ENCODE measurements around the gene RAI1. TPM values are rescaled to one million over a fixed set of nuclear protein-coding genes. Genes with fewer than 3 reads are reported as not detected.

RAI1 gene
- total RNA-seq, 1 donor from 2014 or later, result 39.1 TPM

DNA sequence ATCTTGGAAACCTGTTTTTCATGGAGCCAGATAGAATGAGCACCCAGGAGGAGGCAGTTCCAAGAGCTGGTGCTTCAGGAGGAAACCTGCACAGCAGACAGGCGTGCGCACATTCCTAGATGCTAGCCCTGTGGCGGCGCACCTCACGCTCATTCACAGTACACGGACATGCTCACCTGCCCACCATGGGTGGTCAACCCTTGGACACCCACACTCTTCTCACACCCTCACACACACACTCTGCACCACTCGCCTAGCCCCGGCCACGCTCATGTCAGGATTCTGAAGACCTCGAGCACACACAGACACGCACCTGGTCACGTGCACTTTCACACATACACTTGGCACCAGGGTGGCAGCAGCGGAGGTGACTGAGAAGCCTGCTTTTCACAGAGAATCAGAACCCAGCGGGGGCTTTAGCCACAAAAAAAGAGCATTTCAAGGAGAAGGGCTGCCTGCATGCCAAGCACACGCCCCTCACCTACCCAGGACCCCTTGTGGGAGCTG lies 28.6 kb downstream of the RAI1 start:
- Histone ChIP-seq H3K9ac (ENCODE audit: low read length) (peak overlapping the region; percentile 65), H2AFZ (ENCODE audit: low read depth, low read length) (no peak overlapping the region), H3K36me3 (ENCODE audit: insufficient read depth, low read length) (no peaks in the 10 kb centered on the region), H3K9me3 (ENCODE audit: insufficient read depth, low read depth, low read length) (no peaks in the 10 kb centered on the region), H3K4me2 (ENCODE audit: low read length) (peak overlapping the region; percentile 71), H4K20me1 (ENCODE audit: insufficient read depth, low read length) (peaks cover 81% of the 10 kb centered on the region), H3K4me1 (ENCODE audit: insufficient read depth, low read length) (peaks cover 47% of the 10 kb centered on the region), H3K27me3 (ENCODE audit: insufficient read depth, low read length) (no peaks in the 10 kb centered on the region), H3K27ac (ENCODE audit: low read depth, low read length) (peak overlapping the region; percentile 77), H3K4me3 (ENCODE audit: insufficient read depth, low read depth, low read length) (no peak overlapping the region), H3K79me2 (ENCODE audit: insufficient read depth, low read length) (peaks cover 87% of the 10 kb centered on the region)
- Mint-ChIP-seq H3K4me1 (ENCODE audit: low read depth, unreplicated experiment) (peaks cover 50% of the 10 kb centered on the region), H3K4me3 (ENCODE audit: unreplicated experiment) (no peak overlapping the region), H3K27me3 (ENCODE audit: low read depth, unreplicated experiment) (no peaks in the 10 kb centered on the region), H3K27ac (ENCODE audit: unreplicated experiment) (peak overlapping the region; percentile 20), H3K9me3 (ENCODE audit: unreplicated experiment) (peaks cover 2% of the 10 kb centered on the region), H3K36me3 (ENCODE audit: low read depth, unreplicated experiment) (peaks cover 11% of the 10 kb centered on the region)
- TF ChIP-seq EZH2 (IDR thresholded peaks at IDR 0.05; ENCODE audit: insufficient read depth, low read length), result no peak
- TF ChIP-seq, protein P1, sequence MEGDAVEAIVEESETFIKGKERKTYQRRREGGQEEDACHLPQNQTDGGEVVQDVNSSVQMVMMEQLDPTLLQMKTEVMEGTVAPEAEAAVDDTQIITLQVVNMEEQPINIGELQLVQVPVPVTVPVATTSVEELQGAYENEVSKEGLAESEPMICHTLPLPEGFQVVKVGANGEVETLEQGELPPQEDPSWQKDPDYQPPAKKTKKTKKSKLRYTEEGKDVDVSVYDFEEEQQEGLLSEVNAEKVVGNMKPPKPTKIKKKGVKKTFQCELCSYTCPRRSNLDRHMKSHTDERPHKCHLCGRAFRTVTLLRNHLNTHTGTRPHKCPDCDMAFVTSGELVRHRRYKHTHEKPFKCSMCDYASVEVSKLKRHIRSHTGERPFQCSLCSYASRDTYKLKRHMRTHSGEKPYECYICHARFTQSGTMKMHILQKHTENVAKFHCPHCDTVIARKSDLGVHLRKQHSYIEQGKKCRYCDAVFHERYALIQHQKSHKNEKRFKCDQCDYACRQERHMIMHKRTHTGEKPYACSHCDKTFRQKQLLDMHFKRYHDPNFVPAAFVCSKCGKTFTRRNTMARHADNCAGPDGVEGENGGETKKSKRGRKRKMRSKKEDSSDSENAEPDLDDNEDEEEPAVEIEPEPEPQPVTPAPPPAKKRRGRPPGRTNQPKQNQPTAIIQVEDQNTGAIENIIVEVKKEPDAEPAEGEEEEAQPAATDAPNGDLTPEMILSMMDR (IDR thresholded peaks at IDR 0.05; ENCODE audit: insufficient read depth, low read depth, low read length), result no peak
- FAIRE-seq (no peak), DNase-seq (ENCODE audit: low read depth) (no peak)

DNA sequence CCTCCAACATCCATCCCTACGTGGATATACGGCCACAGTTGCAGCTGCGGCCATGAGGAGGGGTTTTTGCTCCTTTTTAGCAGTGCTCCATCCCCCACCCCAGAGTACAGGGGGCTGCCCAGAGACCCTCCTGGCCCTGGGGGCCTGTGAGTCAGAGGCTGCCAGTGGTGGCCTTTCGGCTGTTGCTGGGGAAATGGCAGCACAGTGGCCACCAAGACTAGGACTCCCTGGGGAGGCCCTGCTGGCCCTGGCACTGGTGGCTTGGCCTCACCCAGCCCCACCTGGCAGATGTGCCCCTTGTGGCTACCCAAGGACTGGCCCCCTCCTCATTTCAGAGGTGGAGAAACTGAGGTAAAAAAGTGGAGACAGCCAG lies 29.1 kb downstream of the RAI1 start:
- H3K4me3 Mint-ChIP-seq (ENCODE audit: unreplicated experiment), result no peak overlapping the region
- Histone ChIP-seq H3K27ac (ENCODE audit: low read depth, low read length) (peak overlapping the region; percentile 77), H3K4me2 (ENCODE audit: low read length) (peak overlapping the region; percentile 71), H3K9ac (ENCODE audit: low read length) (peak overlapping the region; percentile 65), H4K20me1 (ENCODE audit: insufficient read depth, low read length) (peaks cover 81% of the 10 kb centered on the region), H3K4me1 (ENCODE audit: insufficient read depth, low read length) (peaks cover 47% of the 10 kb centered on the region), H3K27me3 (ENCODE audit: insufficient read depth, low read length) (no peaks in the 10 kb centered on the region), H3K36me3 (ENCODE audit: insufficient read depth, low read length) (no peaks in the 10 kb centered on the region), H3K79me2 (ENCODE audit: insufficient read depth, low read length) (peaks cover 87% of the 10 kb centered on the region), H3K9me3 (ENCODE audit: insufficient read depth, low read depth, low read length) (no peaks in the 10 kb centered on the region), H2AFZ (ENCODE audit: low read depth, low read length) (no peak overlapping the region), H3K4me3 (ENCODE audit: insufficient read depth, low read depth, low read length) (peak overlapping the region; percentile 10)
- DNase-seq (ENCODE audit: low read depth), result no peak
- TF ChIP-seq EZH2 (IDR thresholded peaks at IDR 0.05; ENCODE audit: insufficient read depth, low read length), result no peak
- TF ChIP-seq, protein P1 (IDR thresholded peaks at IDR 0.05; ENCODE audit: insufficient read depth, low read depth, low read length), result no peak
- peaks cover 50% of the 10 kb centered on the region for H3K4me1 Mint-ChIP-seq (ENCODE audit: low read depth, unreplicated experiment)
- FAIRE-seq, result no peak
- no peak overlapping the region for H3K27ac Mint-ChIP-seq (ENCODE audit: unreplicated experiment)
- no peaks in the 10 kb centered on the region for H3K27me3 Mint-ChIP-seq (ENCODE audit: low read depth, unreplicated experiment)
- H3K9me3 Mint-ChIP-seq (ENCODE audit: unreplicated experiment), result peaks cover 2% of the 10 kb centered on the region
- peaks cover 7% of the 10 kb centered on the region for H3K36me3 Mint-ChIP-seq (ENCODE audit: low read depth, unreplicated experiment)

DNA sequence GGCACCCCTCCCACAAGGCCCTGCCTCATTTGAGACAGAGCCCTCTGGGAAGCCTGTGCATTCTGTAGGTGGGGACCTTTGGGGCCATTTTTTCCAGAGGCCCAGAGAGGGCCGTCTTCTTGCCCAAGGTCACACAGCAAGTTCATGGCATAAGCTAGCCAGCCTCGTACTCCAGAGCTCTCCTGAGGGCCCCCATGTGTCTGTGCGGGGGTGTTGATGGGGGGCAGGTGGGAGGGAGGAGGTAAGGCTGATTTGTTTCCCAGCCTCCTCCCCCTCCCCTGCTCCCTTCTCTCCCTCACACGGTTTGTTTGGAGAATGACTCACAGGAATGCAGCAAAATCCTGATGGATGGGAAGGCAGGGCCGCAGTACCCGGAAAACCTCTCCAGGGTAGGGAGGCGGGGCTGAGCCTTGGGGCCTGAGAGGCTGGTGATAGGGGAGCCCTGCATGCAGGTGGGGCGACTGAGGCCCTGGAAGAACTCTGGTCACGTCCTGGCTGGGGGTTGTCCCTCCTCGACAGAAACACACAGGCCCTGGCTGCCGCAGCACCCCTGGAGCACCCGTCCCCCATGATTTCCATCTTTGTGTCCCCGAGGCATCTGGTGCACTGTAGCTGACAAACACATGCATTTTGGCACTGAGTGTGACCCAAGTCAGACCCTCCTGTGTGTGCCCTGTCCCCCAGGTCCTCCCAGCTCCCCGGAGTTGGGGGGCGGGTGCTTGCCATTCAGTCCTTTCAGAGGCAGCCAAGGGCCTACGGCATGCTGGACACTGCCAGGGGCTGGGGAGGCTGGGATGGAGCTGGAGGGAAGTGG lies 29.7 kb downstream of the RAI1 start:
- peak overlapping the region; percentile 65 for H3K9ac ChIP-seq (ENCODE audit: low read length)
- no peaks in the 10 kb centered on the region for H3K27me3 Mint-ChIP-seq (ENCODE audit: low read depth, unreplicated experiment)
- H2AFZ ChIP-seq (ENCODE audit: low read depth, low read length), result no peak overlapping the region
- H3K9me3 ChIP-seq (ENCODE audit: insufficient read depth, low read depth, low read length), result no peaks in the 10 kb centered on the region
- H3K27ac Mint-ChIP-seq (ENCODE audit: unreplicated experiment), result peak overlapping the region; percentile 96
- H3K27ac ChIP-seq (ENCODE audit: low read depth, low read length), result peak overlapping the region; percentile 77
- peaks cover 84% of the 10 kb centered on the region for H4K20me1 ChIP-seq (ENCODE audit: insufficient read depth, low read length)
- TF ChIP-seq, protein P1 (IDR thresholded peaks at IDR 0.05; ENCODE audit: insufficient read depth, low read depth, low read length), result no peak
- no peak for TF ChIP-seq EZH2 (IDR thresholded peaks at IDR 0.05; ENCODE audit: insufficient read depth, low read length)
- H3K4me3 Mint-ChIP-seq (ENCODE audit: unreplicated experiment), result no peak overlapping the region
- peak; percentile 45 for FAIRE-seq
- peak overlapping the region; percentile 10 for H3K4me3 ChIP-seq (ENCODE audit: insufficient read depth, low read depth, low read length)
- peaks cover 91% of the 10 kb centered on the region for H3K79me2 ChIP-seq (ENCODE audit: insufficient read depth, low read length)
- H3K4me2 ChIP-seq (ENCODE audit: low read length), result peak overlapping the region; percentile 71
- peaks cover 2% of the 10 kb centered on the region for H3K9me3 Mint-ChIP-seq (ENCODE audit: unreplicated experiment)
- H3K4me1 Mint-ChIP-seq (ENCODE audit: low read depth, unreplicated experiment), result peaks cover 54% of the 10 kb centered on the region
- peak; percentile 89 for DNase-seq (ENCODE audit: low read depth)
- H3K27me3 ChIP-seq (ENCODE audit: insufficient read depth, low read length), result no peaks in the 10 kb centered on the region
- H3K4me1 ChIP-seq (ENCODE audit: insufficient read depth, low read length), result peaks cover 47% of the 10 kb centered on the region
- no peaks in the 10 kb centered on the region for H3K36me3 ChIP-seq (ENCODE audit: insufficient read depth, low read length)
- peaks cover 6% of the 10 kb centered on the region for H3K36me3 Mint-ChIP-seq (ENCODE audit: low read depth, unreplicated experiment)
